ENCODE data around the gene IPCEF1.

Gene IPCEF1

DNA sequence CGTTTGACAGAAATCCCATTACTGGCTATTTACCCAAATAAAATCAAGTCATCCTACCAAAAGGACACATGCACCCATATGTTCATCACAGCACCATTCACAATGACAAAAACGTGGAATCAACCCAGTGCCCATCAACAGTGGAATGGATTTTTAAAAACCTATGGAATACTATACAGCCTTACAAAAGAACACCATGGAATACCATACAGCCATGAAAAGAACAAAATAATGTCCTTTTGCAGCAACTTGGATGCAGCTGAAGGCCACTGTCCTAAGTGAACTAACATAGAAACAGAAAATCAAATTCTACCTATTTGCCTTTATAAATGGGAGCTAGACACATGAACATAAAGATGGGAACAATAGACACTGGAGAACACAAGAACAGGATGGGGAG, 17.4 kb upstream of the IPCEF1 start:
- DNase-seq (ENCODE audit: low spot score) (no peak), FAIRE-seq (no peak)

- no peak for FAIRE-seq
- DNase-seq (ENCODE audit: low spot score), result no peak
These were observed 14.7 kb upstream of the IPCEF1 start for GRCh38 chr6:154371281-154371680.

GRCh38 chr6:154370545-154370944, 13.9 kb upstream of the IPCEF1 start:
- FAIRE-seq (no peak), DNase-seq (ENCODE audit: low spot score) (peak; percentile 56)

DNA sequence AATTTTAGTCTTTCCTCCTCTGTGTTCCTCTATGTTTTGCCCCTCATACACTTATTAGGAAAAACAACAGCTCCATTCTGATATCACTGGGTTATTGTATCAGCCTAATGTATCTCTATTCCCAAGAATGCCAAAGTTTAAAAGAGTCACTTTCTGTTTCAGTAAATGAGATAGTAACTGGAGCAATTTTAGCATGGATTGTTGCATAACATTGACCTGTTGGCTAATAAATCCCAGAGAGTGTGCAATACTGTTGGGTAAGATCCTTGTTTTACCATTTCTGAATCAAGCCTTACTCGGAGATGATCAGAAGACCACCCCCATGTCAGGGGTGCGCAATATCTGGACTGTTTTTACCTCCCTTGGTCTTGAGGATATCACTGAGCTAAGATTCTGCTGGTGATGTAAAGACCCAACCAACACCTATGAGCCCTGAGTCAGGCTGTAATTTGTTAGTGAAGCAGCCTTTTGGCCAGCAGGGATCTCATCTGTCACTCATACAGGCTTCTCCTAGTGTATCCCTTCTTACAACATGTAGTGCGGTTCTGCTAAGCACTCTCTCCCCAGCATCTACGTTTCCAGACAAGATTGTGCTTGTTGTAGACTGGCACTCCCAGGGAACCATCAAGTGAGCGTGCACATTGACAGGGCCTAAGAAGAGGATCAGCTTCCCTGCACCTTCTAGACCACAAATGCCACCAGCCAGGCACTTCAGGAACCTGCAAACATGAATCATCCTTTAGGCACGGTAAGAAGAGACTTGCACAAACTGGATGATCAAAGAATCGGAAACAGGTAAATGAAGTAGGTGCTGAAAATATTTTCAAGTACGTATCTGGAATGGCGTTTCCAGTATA, 11.5 kb upstream of the IPCEF1 start:
- DNase-seq (ENCODE audit: low spot score), result peak; percentile 46
- FAIRE-seq, result peak; percentile 44

GRCh38 chr6:154367336-154367735, 10.7 kb upstream of the IPCEF1 start:
- FAIRE-seq (no peak), DNase-seq (ENCODE audit: low spot score) (no peak)

- FAIRE-seq, result no peak
These were observed 7.2 kb upstream of the IPCEF1 start for GRCh38 chr6:154363821-154364220.

GRCh38 chr6:154361476-154361875, 4.9 kb upstream of the IPCEF1 start:
- FAIRE-seq (no peak), DNase-seq (ENCODE audit: low spot score) (no peak)

More at GRCh38 chr6:154363821-154364220, 7.2 kb upstream of the IPCEF1 start:
- no peak for DNase-seq (ENCODE audit: low spot score)

DNA sequence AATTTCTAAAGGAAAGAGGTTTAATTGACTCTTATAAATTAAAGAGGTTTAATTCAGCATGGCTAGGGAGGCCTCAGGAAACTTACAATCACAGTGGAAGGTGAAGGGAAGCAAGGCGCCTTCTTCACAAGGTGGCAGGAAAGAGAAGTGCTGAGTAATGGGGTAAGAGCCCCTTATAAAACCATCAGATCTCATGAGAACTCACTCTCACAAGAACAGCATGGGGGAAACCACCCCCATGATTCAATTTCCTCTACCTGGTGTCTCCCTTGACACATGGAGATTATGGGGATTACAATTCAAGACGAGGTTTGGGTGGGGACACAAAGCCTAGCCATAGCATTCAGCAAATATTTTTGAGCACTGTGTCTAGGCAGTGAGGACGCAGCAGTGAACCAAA, 3.9 kb upstream of the IPCEF1 start:
- no peak for FAIRE-seq
- no peak for DNase-seq (ENCODE audit: low spot score)

DNA sequence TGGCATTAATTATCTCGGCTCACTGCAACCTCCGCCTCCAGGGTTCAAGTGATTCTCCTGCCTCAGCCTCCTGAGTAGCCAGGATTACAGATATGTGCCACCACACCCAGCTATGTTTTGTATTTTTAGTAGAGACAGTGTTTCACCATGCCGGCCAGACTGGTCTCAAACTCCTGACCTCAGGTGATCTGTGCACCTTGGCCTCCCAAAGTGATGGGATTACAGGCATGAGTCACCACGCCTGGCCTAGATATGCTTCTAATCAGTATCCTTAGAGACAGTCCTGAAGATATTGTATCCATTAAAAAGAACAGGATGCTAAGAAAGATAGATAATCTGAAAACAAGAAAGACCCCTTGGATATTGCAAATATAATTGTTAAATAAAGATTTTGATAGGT, 3.1 kb upstream of the IPCEF1 start:
- no peak for DNase-seq (ENCODE audit: low spot score)
- FAIRE-seq, result no peak

DNA sequence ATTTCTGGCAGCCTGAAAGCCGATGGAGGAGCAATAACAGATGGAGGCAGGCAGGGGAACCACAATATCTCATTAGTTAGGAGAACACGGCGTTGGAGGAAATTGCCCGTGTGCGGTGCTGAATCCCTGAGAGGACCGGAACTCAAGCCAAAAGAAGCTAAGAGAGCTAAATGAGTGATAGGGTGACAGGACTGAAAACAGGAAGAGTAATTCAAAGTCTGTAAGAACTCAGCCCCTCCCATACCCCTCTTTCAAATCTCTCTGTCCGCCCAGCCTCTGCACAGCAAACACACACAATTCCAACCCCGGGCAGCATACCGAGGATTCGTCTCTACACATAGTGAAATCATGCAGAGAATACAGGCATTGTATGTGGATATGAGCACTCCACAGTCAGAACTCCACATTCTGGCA, 2.6 kb upstream of the IPCEF1 start:
- DNase-seq (ENCODE audit: low spot score) (no peak), FAIRE-seq (no peak)

DNA sequence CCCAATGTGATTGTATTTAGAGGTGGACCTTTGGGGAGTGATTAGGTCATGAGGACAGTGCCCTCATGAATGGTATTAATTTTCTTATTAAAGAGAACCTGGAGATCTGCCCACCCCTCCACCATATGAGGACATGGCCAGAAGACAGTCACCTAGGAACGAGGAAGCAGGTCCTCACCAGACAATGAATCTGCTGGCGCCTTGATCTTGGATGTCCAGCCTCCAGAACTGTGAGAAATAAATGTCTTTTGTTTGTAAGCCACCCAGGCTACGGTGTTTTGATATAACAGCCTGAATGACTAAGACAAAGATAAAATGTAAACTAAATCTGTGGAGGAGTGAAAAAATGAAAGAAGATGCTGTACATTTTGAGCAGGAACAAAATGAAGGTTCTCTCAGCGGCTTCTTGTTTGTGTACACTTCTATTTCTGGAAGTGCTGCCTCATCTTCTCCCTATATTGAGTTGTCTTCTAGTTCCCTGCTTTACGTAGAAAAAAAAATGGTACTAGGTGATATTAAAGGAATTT, 1.5 kb upstream of the IPCEF1 start:
- FAIRE-seq, result no peak

GRCh38 chr6:154356113-154356512, 490 bp downstream of the IPCEF1 start:
- FAIRE-seq, result no peak
- no peak for DNase-seq (ENCODE audit: low spot score)

More for the DNA sequence above, 1.5 kb upstream of the IPCEF1 start:
- no peak for DNase-seq (ENCODE audit: low spot score)

- no peak for DNase-seq (ENCODE audit: low spot score)
- FAIRE-seq, result peak; percentile 53
These were observed 2.3 kb downstream of the IPCEF1 start for GRCh38 chr6:154354265-154354777.

- FAIRE-seq, result no peak
- DNase-seq (ENCODE audit: low spot score), result no peak
These were observed 3.0 kb downstream of the IPCEF1 start for GRCh38 chr6:154353626-154354025.

DNA sequence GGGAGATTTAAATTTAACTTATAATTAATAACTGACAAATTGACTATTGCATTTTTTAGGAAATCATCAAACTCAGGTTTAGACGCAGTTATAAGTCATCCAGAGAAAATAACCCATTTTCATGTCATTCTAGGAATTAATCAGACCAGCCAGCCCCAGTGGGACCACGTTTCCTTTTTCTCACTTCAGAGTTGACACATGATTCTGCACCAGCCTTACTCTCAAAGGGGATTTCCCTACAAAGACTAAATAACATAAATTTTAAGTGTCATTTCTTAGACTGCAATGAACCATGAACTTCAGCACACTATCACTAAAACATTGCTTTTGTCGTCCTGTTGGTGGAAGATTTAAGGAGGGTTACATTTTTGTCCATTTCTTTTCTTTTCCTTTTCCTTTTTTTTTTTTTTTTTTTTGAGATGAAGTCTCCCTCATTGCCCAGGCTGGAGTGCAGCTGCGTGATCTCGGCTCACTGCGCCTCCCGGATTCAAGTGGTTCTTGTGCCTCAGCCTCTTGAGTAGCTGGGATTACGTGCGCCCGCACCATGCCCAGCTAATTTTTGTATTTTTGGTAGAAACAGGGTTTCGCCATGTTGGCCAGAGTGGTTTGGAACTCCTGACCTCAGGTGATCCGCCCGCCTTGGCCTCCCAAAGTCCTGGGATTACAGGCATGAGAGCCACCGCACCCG, 3.6 kb downstream of the IPCEF1 start:
- FAIRE-seq, result no peak

DNA sequence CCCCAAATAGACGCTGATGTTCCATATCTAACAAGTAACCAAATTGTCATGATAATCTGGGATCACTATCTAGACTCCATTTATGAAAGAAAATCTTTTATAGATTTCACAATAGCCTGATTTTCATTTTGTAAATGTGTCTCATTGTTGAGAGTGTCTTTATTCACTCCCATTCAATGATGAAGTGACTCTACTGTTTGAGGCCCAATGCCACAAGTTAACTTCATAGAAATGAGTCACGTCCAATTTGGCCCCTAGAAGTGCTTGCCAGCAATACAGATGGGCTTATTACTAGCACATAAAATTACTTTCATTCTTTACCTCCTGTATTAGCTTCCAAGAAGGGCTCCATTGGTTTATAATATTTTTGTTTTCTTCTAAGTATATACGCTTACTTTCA, 6.3 kb downstream of the IPCEF1 start:
- FAIRE-seq (no peak), DNase-seq (ENCODE audit: low spot score) (no peak)

More for the DNA sequence above, 3.6 kb downstream of the IPCEF1 start:
- DNase-seq (ENCODE audit: low spot score), result no peak

- FAIRE-seq (no peak), DNase-seq (ENCODE audit: low spot score) (no peak)
These were observed 8.6 kb downstream of the IPCEF1 start for GRCh38 chr6:154347981-154348380.

GRCh38 chr6:154345811-154346210, 10.8 kb downstream of the IPCEF1 start:
- FAIRE-seq (no peak), DNase-seq (ENCODE audit: low spot score) (no peak)

- FAIRE-seq (no peak), DNase-seq (ENCODE audit: low spot score) (no peak)
These were observed 12.9 kb downstream of the IPCEF1 start for GRCh38 chr6:154343473-154344308.

GRCh38 chr6:154341871-154342270, 14.7 kb downstream of the IPCEF1 start:
- DNase-seq (ENCODE audit: low spot score), result no peak
- FAIRE-seq, result no peak

DNA sequence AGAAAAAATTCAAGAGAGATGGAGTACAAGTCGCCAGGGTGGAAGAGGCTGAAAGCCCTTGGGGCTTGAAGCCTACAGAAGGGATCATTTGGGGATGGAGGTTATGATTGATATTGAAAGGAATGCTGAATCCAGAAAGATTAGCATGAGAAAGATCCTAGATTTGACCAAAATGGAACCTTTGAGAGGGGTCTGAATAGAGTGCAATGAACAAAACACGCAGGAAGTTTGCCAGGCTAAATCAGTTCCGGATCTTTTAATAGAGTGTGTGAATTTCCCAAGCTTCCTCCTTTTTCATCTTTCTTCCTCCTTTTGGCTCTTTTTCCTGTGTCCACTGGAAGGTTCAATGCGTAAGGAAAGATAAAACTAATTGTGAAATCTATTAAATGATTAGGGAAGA, 15.3 kb downstream of the IPCEF1 start:
- FAIRE-seq, result no peak

More for the DNA sequence above, 15.3 kb downstream of the IPCEF1 start:
- DNase-seq (ENCODE audit: low spot score), result no peak
